ENCODE measurements around the gene SIT1.

- TF ChIP-seq, protein P1, sequence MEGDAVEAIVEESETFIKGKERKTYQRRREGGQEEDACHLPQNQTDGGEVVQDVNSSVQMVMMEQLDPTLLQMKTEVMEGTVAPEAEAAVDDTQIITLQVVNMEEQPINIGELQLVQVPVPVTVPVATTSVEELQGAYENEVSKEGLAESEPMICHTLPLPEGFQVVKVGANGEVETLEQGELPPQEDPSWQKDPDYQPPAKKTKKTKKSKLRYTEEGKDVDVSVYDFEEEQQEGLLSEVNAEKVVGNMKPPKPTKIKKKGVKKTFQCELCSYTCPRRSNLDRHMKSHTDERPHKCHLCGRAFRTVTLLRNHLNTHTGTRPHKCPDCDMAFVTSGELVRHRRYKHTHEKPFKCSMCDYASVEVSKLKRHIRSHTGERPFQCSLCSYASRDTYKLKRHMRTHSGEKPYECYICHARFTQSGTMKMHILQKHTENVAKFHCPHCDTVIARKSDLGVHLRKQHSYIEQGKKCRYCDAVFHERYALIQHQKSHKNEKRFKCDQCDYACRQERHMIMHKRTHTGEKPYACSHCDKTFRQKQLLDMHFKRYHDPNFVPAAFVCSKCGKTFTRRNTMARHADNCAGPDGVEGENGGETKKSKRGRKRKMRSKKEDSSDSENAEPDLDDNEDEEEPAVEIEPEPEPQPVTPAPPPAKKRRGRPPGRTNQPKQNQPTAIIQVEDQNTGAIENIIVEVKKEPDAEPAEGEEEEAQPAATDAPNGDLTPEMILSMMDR (IDR thresholded peaks at IDR 0.05): no peak
- TF ChIP-seq POLR2A (IDR thresholded peaks at IDR 0.05): no peak
- TF ChIP-seq POLR2AphosphoS5 (IDR thresholded peaks at IDR 0.05): no peak
- TF ChIP-seq EP300 (IDR thresholded peaks at IDR 0.05): no peak
Measured at GRCh38 chr9:35690294-35690613, 39.5 kb upstream of the SIT1 start.

Measured in sigmoid colon (tissue), 4 donors.